Measurements from ENCODE around the gene BEST1.

Gene BEST1

GRCh38 chr11:61927501-61927900 lies 22.6 kb upstream of the BEST1 start:
- no peak for TF ChIP-seq CTCF (IDR thresholded peaks at IDR 0.05; ENCODE audit: low read depth, low read length)
- no peak overlapping the region for H3K4me3 ChIP-seq (replicated peaks in 1 of 2; ENCODE audit: low read depth in 2 of 2, low read length in 2 of 2)
- DNase-seq (ENCODE audit: low read depth in 2 of 2), result no peak

GRCh38 chr11:61928606-61929005 lies 21.5 kb upstream of the BEST1 start:
- no peak overlapping the region for H3K4me3 ChIP-seq (replicated peaks in 1 of 2; ENCODE audit: low read depth in 2 of 2, low read length in 2 of 2)
- TF ChIP-seq CTCF (IDR thresholded peaks at IDR 0.05; ENCODE audit: low read depth, low read length), result no peak
- peak; percentile 41 for DNase-seq (ENCODE audit: low read depth in 2 of 2)

GRCh38 chr11:61930933-61931332 lies 19.2 kb upstream of the BEST1 start:
- DNase-seq (ENCODE audit: low read depth in 2 of 2), result no peak
- no peak for TF ChIP-seq CTCF (IDR thresholded peaks at IDR 0.05; ENCODE audit: low read depth, low read length)
- H3K4me3 ChIP-seq (replicated peaks in 1 of 2; ENCODE audit: low read depth in 2 of 2, low read length in 2 of 2), result no peak overlapping the region

- DNase-seq (ENCODE audit: low read depth in 2 of 2), result no peak
- H3K4me3 ChIP-seq (replicated peaks in 1 of 2; ENCODE audit: low read depth in 2 of 2, low read length in 2 of 2), result no peak overlapping the region
- no peak for TF ChIP-seq CTCF (IDR thresholded peaks at IDR 0.05; ENCODE audit: low read depth, low read length)
Observed at GRCh38 chr11:61935861-61936260, 14.3 kb upstream of the BEST1 start.

- no peak overlapping the region for H3K4me3 ChIP-seq (replicated peaks in 1 of 2; ENCODE audit: low read depth in 2 of 2, low read length in 2 of 2)
- TF ChIP-seq CTCF (IDR thresholded peaks at IDR 0.05; ENCODE audit: low read depth, low read length), result no peak
- no peak for DNase-seq (ENCODE audit: low read depth in 2 of 2)
Observed at GRCh38 chr11:61940466-61940865, 9.7 kb upstream of the BEST1 start.

GRCh38 chr11:61945191-61945590 lies 5.0 kb upstream of the BEST1 start:
- TF ChIP-seq CTCF (IDR thresholded peaks at IDR 0.05; ENCODE audit: low read depth, low read length), result no peak
- DNase-seq (ENCODE audit: low read depth in 2 of 2), result no peak
- H3K4me3 ChIP-seq (replicated peaks in 1 of 2; ENCODE audit: low read depth in 2 of 2, low read length in 2 of 2), result no peak overlapping the region

GRCh38 chr11:61946894-61947293 lies 3.3 kb upstream of the BEST1 start:
- DNase-seq (ENCODE audit: low read depth in 2 of 2), result peak in 1 of 2 donors; percentile 27
- no peak for TF ChIP-seq CTCF (IDR thresholded peaks at IDR 0.05; ENCODE audit: low read depth, low read length)
- no peak overlapping the region for H3K4me3 ChIP-seq (replicated peaks in 1 of 2; ENCODE audit: low read depth in 2 of 2, low read length in 2 of 2)

All from cardiac fibroblast (primary cell).